C4-2B (cell line): ENCODE data around the gene ARID2.

Experiments used
- ZFX ChIP-seq: fragments of 450-650 bp; IDR thresholded peaks from 2 replicates; pipeline ENCODE4 v1.6.1; 2017
- TF ChIP-seq, protein P1 (sequence below): fragments of 450-650 bp; conservative IDR thresholded peaks from 2 replicates; pipeline ENCODE4 v1.5.1; 2017; ENCODE audit warnings: mild to moderate bottlenecking

DNA sequence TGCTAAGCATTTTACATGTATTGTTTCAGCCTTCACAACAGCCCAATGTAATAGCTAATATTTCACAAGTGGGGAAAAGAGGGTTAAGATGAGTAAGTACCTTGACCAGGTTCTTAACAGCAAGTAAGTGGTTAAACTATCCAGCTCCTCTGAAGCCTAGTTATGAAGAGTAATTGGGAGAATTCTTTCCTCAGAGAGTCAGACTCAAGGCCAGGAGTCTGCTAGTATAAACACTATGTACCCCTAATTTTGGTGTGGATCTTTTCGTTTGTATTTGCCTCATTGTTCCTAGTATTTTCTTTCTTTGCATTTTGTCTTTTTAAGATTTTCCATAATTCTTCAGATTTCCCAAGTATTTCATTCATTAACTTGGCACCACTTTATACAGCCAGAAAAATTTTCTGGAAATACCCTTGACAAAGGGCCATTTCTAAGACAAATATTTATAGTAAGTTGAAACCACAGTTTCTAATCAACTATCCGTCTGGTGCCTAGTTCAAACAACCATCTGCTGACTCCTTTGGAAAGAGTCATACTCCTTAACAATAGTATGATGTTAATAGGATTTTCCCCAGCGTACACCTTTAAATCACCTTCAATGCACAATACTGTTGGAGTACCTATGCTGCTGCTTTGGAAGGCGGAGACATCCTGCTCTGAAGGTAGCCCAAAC lies 179.7 kb downstream of the ARID2 start:
- TF ChIP-seq, protein P1, sequence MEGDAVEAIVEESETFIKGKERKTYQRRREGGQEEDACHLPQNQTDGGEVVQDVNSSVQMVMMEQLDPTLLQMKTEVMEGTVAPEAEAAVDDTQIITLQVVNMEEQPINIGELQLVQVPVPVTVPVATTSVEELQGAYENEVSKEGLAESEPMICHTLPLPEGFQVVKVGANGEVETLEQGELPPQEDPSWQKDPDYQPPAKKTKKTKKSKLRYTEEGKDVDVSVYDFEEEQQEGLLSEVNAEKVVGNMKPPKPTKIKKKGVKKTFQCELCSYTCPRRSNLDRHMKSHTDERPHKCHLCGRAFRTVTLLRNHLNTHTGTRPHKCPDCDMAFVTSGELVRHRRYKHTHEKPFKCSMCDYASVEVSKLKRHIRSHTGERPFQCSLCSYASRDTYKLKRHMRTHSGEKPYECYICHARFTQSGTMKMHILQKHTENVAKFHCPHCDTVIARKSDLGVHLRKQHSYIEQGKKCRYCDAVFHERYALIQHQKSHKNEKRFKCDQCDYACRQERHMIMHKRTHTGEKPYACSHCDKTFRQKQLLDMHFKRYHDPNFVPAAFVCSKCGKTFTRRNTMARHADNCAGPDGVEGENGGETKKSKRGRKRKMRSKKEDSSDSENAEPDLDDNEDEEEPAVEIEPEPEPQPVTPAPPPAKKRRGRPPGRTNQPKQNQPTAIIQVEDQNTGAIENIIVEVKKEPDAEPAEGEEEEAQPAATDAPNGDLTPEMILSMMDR = no peak
- no peak for TF ChIP-seq ZFX
